ENCODE data around the gene CLEC4G.

Gene CLEC4G

DNA sequence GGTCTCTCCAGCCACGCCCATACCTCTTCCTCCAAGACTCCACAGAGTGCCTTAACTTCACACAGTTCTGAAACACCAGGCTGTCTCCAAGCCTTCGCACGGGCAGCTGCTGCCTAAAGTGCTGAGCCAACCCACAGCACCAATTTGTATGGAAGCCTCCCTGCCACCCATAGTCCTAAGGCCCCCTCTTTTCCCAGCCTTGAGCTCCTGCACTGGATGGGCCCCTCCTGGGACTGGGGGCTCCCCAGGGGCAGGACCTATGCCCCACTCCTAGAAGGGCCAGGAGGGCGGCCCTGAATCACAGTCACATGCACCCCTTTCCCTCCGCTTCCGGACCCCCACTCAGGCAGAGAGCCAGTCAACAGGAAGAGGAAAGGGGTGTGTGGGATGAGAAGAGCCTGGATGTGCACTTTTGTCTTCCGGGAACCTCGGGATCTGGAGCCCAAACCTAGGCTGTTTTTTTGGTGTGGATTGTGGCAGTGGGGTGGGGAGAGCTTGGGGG lies 24.9 kb downstream of the CLEC4G start:
- Histone ChIP-seq H3K9me3 (no peaks in the 10 kb centered on the region), H3K4me1 (no peaks in the 10 kb centered on the region), H3K27me3 (peaks cover 10% of the 10 kb centered on the region), H3K4me3 (ENCODE audit: low read depth, low read length) (no peak overlapping the region), H3K36me3 (no peaks in the 10 kb centered on the region)
- TF ChIP-seq, protein P1, sequence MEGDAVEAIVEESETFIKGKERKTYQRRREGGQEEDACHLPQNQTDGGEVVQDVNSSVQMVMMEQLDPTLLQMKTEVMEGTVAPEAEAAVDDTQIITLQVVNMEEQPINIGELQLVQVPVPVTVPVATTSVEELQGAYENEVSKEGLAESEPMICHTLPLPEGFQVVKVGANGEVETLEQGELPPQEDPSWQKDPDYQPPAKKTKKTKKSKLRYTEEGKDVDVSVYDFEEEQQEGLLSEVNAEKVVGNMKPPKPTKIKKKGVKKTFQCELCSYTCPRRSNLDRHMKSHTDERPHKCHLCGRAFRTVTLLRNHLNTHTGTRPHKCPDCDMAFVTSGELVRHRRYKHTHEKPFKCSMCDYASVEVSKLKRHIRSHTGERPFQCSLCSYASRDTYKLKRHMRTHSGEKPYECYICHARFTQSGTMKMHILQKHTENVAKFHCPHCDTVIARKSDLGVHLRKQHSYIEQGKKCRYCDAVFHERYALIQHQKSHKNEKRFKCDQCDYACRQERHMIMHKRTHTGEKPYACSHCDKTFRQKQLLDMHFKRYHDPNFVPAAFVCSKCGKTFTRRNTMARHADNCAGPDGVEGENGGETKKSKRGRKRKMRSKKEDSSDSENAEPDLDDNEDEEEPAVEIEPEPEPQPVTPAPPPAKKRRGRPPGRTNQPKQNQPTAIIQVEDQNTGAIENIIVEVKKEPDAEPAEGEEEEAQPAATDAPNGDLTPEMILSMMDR (IDR thresholded peaks at IDR 0.05; ENCODE audit: low read depth, low read length) = no peak
- no peak for DNase-seq

DNA sequence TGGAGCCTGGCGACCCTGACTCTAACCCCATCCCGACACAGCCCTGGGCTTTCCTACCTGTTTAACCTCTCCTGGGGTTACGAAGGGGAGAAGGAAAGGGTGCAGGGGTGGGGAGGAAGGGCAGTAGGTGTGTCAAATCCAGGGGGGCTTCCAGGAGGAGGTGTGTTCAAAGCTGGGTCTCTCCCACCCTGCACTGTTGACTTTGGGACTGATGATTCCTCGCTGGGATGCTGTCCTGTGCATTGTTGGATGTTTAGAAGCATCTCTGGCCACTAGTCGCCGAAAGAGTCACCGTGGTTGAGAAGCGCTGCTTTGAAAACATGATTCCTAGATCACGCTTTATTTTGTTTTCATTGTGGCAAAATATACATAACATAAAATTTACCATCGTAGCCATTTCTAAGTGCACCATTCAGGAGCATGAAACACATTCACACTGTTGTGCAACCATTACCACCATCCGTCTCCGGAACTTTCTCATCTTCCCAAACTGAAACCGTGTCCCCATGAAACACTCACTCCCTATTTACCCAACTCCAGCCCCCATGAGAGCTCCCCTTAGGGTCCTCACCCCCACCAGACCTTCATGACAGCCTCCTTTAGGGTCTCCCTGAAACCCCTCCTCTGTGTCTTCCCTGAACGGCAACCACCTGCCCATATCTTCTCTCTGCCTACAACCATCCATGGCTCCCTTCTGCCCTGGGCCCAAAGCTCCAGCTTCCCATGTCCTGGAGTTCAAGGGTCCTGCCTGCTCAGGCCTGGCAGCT lies 25.5 kb downstream of the CLEC4G start:
- Histone ChIP-seq H3K36me3 (no peaks in the 10 kb centered on the region), H3K4me3 (ENCODE audit: low read depth, low read length) (no peak overlapping the region), H3K4me1 (no peaks in the 10 kb centered on the region), H3K9me3 (no peaks in the 10 kb centered on the region), H3K27me3 (peaks cover 10% of the 10 kb centered on the region)
- TF ChIP-seq, protein P1 (IDR thresholded peaks at IDR 0.05; ENCODE audit: low read depth, low read length) = no peak
- no peak for DNase-seq

DNA sequence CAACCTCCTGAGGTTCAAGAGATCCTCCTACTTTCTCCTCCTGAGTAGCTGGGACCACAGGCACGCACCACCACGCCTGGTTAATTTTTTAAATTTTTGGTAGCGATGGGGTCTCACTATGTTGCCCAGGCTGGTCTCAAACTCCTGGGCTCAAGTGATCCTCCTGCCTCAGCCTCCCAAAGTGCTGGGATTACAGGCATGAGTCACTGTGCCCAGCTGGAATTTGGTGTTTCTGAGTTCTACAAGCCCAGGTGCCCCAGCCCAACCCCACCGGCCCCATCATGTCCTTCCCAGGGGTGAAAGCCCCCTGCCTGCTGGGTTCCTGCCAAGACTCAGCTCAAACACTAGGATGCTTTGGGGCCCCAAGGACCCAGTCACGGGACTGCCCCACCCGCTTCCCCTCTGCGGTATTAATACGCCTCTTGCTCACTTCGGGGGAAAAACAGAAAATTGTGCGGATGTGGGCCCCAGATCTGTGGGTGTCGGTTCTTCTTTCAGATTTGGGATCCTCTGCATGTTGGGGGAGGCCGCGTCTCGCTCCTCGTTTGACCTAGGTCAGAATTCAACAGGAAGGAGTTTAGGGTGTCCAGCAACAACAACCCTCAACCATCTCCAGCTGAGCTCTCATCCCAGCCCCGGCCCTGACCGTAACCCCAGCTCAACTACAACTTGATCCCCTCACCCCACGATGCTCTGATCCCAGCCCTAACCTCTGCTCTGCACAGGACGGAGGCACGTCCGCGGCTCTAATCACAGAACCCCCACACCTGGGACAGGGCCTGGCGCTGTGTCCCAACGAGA lies 26.3 kb downstream of the CLEC4G start:
- TF ChIP-seq, protein P1 (IDR thresholded peaks at IDR 0.05; ENCODE audit: low read depth, low read length) = no peak
- Histone ChIP-seq H3K9me3 (no peaks in the 10 kb centered on the region), H3K4me3 (ENCODE audit: low read depth, low read length) (no peak overlapping the region), H3K36me3 (no peaks in the 10 kb centered on the region), H3K4me1 (no peaks in the 10 kb centered on the region), H3K27me3 (peaks cover 10% of the 10 kb centered on the region)
- DNase-seq = no peak

GRCh38 chr19:7704280-7705060 lies 27.4 kb downstream of the CLEC4G start:
- TF ChIP-seq, protein P1 (IDR thresholded peaks at IDR 0.05; ENCODE audit: low read depth, low read length) = no peak
- no peak overlapping the region for H3K4me3 ChIP-seq (ENCODE audit: low read depth, low read length)
- no peak for DNase-seq
- no peaks in the 10 kb centered on the region for H3K9me3 ChIP-seq
- H3K27me3 ChIP-seq = peaks cover 6% of the 10 kb centered on the region
- H3K4me1 ChIP-seq = no peaks in the 10 kb centered on the region
- no peaks in the 10 kb centered on the region for H3K36me3 ChIP-seq

GRCh38 chr19:7703332-7703731 lies 28.6 kb downstream of the CLEC4G start:
- Histone ChIP-seq H3K36me3 (no peaks in the 10 kb centered on the region), H3K27me3 (peaks cover 12% of the 10 kb centered on the region), H3K4me1 (no peaks in the 10 kb centered on the region), H3K9me3 (no peaks in the 10 kb centered on the region), H3K4me3 (ENCODE audit: low read depth, low read length) (no peak overlapping the region)
- DNase-seq = no peak
- TF ChIP-seq, protein P1 (IDR thresholded peaks at IDR 0.05; ENCODE audit: low read depth, low read length) = no peak

Data from BE2C (cell line).